ENCODE measurements around the gene RRN3.
"Not testable (repeated sequence)": the region's sequence is repeated elsewhere in the genome, so short reads cannot be mapped to it uniquely, and the experiment has no call there.

RRN3 gene

GRCh38 chr16:15049581-15050180 lies 44.4 kb downstream of the RRN3 start:
- DNase-seq, result no peak

DNA sequence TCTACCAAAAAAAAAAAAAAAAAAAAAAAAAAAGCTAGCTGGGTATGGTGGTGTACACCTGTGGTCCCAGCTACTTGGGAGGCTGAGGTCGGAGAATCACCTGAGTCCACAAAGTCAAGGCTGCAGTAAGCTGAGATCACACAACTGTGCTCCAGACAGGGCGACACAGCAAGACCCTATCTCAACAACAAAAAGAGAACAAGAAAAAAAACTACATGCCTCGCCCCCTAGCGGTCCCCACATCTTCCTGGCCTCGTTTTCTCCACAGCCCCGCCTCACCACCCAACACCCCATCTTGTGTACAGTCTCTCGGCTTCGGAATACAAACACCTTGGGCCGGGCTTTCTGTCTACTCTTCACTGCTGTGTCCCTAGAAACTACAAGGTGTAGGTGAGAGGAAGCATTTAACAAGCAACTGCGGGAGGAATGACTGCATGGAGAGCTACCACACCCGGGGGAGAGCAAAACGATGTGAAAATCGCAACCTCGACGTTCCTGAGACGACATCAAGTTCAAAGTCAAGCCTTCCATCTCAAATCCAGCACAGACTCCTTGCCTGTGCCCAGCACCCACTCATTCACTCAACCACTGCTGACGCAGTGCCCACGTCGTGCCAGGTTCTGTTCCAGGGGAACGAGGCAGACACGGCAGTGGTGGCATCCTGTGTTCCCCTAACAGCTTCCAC lies 47.2 kb downstream of the RRN3 start:
- DNase-seq, result no peak

DNA sequence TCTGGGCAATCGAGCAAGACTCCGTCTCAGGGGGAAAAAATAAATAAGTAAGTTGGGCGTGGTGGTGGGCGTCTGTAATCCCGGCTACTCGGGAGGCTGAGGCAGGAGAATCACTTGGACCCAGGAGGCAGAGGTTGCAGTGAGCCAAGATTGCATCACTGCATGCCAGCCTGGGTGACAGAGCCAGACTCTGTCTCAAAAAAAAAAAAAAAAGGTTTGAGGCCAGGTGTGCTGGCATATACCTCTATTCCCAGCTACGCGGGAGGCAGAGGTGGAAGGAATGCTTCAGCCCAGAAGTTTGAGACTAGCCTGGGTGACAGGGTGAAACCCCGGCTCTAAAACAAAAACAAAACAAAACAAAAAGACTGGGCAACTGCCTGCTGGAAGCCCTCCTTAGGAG lies 48.8 kb downstream of the RRN3 start:
- DNase-seq, result not testable (repeated sequence)

GRCh38 chr16:15044286-15044685 lies 49.8 kb downstream of the RRN3 start:
- no peak for DNase-seq

DNA sequence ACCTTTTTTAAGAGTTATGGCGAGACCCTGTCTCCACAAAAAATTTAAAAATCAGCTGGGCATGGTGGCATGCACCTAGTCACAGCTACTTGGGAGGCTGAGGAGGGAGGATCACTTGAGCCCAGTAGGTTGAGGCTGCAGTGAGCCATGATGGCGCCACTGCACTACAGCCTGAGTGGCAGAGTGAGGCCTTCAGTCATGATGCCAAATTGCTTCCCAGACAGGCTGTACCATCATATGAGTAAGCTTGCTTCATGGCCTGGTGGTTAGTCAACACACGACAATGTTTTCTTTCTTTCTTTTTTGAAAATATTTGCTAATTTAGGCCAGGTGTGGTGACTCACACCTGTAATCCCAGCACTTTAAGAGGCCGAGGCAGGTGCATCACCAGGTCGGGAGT lies 50.7 kb downstream of the RRN3 start:
- no peak for DNase-seq

DNA sequence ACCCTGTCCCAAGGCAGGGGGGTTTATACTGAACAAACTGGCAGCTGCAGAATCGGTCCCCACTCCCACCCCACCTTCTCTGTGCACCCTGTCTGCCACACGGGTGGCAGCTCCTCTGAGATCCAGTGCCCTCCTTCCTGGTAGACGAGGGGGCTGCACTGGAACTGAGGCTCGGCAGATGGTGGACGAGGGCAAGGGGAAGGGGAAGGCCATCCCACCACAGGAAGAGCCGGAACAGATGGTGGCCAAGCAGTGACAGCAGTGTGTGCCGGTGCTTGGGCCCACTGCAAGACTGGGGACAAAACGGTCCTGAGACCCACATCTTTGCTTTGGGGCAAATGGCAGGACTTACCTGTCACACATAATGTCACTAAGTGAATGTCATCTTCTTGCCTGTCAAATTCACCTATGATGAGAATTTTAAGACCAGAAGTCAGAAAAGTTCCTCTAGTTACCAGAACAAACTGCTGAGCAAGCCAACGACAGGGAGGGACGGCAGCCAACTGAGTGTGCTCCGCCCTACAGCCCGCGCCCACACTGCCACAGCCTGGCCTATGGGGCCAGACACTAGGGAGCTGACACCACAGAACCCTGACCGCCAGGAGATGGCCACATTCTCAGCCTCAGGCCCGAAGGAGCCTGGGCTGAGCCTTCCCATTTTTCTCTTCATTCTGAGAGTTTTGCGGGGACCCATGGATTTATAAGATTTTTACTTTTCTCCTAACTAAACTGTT lies 52.6 kb downstream of the RRN3 start:
- no peak for DNase-seq

GRCh38 chr16:15038689-15039088 lies 55.4 kb downstream of the RRN3 start:
- DNase-seq, result no peak

DNA sequence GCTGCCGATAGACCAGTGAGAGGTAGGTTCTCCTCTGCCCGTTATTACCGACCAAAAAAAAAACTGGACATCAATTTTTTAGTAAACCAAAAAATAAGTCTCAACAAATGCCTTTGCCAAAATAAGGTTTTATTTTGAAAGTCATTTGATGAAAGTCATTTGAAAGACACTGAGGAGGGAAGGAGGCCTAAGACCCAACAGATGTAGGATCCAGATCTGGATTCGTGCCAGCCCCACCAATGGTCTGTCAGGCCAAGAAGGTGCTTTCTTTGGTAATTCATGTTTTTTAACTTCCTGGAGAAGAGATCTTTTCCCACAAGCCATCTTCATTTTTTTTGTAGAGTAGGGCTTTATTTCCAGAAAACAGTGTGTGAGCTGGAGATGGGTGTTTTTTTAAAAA lies 56.3 kb downstream of the RRN3 start:
- DNase-seq, result no peak

GRCh38 chr16:15037003-15037402 lies 57.1 kb downstream of the RRN3 start:
- DNase-seq, result no peak

DNA sequence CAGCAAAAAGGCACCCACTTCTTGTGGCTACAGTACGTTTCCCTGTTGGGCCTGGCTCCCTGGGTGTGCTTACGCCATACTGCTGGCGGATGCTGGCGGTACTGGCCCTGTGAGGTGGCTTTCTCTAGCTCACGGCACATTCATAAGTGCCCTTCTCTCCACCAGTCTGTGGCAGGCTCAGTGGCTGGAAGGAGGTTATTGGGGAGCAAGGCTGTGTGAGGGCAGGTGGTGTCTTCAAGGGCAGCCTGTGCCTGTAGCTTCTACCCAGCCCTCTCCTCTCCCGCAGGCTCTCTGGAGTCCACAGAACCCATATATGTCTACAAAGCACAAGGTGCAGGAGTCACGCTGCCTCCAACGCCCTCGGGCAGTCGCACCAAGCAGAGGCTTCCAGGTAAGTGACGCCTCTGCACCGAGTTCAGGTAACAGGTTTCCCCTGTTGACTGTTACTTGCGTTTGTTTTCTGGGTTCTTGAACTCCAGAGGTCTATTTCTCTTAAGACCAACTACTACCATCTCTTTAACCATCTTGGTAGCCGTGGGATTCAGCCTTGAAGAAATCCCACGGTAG lies 58.8 kb downstream of the RRN3 start:
- DNase-seq, result no peak

DNA sequence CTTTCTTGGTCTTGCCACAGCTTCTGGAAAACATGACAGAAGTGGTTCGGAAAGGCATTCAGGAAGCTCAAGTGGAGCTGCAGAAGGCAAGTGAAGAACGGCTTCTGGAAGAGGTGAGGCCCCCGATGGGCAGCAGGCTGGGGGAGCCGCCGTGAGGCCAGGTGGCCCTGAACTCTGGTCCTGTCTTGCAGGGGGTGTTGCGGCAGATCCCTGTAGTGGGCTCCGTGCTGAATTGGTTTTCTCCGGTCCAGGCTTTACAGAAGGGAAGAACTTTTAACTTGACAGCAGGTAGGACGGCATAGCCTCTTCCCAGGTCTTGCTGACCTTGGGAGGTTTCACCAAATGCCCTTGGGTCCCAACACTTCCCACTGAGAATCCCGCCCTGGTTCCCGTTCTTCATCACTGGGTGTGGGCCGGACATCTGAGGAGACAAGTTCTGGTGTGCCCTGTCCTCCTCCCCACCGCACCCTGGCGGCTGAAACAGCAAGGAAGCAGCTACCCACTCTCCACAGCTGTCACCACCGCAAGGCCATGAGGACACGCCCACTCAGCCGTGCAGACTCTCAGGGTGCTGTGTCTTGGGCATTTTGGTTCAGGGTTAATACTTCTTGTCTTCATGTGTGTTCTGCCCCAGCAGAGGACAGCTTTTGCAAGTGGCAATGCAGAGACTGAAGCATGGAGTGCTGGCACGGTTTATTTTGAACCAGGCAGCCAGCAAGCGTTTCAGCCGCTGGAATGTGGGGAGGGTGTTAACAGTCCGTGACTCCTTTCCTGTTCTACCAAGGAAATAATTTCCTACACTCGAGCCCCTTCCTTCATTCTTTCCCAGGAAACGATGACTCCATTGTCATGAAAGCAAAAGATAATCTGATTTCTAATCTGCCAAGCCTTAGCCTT lies 59.6 kb downstream of the RRN3 start:
- no peak for DNase-seq

DNA sequence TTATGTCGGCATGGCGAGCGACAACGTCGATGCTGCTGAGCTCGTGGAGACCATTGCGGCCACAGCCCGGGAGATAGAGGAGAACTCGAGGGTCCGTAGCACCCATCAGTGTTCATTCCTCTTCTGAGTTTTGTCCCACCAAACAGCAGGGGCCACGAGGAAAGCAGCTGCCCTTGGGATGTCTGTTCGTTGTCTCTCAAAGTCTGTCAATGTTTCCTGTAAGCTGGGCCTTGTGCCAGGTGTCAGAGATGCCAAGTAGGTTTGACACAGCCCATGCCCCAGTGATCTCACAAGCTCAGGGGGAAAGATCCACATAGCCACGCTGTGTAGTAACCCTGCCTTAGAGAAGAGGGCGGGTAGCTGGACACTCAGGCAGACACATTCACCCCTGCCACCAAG lies 60.8 kb downstream of the RRN3 start:
- DNase-seq, result no peak

- no peak for DNase-seq
Measured at GRCh38 chr16:15032547-15033308, 61.3 kb downstream of the RRN3 start.

DNA sequence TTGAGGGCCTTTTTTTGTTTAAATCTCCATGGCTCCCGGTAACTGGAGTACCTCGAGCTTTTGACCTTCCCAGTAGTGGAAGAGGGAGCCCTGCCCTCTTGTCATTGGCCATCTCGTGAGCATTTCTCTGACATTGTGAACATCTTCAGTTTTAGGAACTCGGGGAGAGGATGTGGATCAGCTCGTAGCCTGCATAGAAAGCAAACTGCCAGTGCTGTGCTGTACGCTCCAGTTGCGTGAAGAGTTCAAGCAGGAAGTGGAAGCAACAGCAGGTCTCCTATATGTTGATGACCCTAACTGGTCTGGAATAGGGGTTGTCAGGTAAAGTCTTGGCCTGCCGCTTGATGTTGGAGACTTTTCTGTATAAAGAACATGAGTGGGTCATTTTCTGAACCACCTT lies 62.5 kb downstream of the RRN3 start:
- DNase-seq, result no peak

- no peak for DNase-seq
Measured at GRCh38 chr16:15031179-15031578, 62.9 kb downstream of the RRN3 start.

- DNase-seq, result not testable (repeated sequence)
Measured at GRCh38 chr16:15029749-15030148, 64.3 kb downstream of the RRN3 start.

- DNase-seq, result not testable (repeated sequence)
Measured at GRCh38 chr16:15028801-15029698, 65.0 kb downstream of the RRN3 start.

GRCh38 chr16:15028345-15028715 lies 65.7 kb downstream of the RRN3 start:
- DNase-seq, result not testable (repeated sequence)

- not testable (repeated sequence) for DNase-seq
Measured at GRCh38 chr16:15027503-15028344, 66.3 kb downstream of the RRN3 start.

DNA sequence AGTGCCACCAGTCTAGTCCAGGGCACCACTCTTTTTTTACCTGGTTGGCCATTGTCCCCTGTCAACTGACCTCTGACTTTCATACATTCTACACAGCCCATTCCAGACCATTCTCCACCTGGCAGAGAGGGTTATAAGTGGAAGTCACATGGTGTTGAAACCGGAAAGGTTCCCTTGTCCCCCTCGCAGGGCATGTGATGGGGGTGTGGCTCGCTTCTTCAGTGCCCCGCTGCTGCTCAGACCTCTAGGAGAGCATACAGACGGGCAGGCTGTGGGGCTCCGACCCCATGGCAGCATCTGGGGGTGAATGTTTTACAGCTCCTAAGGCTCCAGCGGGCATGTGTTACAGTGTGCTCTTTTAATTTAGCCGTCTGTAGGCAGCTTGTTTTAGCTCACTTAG lies 67.0 kb downstream of the RRN3 start:
- not testable (repeated sequence) for DNase-seq
